HG03066 (cell line): ENCODE measurements around the gene EML4.
"Not testable (repeated sequence)": the region's sequence is repeated elsewhere in the genome, so short reads cannot be mapped to it uniquely, and the experiment has no call there.

Experiments
- ATAC-seq: cut with Tn5 transposase; IDR thresholded peaks from one replicate; pipeline ENCODE4 v1.9.1; 2021; ENCODE audit warnings: low read depth; ENCODE audit not compliant: unreplicated experiment

Gene EML4

DNA sequence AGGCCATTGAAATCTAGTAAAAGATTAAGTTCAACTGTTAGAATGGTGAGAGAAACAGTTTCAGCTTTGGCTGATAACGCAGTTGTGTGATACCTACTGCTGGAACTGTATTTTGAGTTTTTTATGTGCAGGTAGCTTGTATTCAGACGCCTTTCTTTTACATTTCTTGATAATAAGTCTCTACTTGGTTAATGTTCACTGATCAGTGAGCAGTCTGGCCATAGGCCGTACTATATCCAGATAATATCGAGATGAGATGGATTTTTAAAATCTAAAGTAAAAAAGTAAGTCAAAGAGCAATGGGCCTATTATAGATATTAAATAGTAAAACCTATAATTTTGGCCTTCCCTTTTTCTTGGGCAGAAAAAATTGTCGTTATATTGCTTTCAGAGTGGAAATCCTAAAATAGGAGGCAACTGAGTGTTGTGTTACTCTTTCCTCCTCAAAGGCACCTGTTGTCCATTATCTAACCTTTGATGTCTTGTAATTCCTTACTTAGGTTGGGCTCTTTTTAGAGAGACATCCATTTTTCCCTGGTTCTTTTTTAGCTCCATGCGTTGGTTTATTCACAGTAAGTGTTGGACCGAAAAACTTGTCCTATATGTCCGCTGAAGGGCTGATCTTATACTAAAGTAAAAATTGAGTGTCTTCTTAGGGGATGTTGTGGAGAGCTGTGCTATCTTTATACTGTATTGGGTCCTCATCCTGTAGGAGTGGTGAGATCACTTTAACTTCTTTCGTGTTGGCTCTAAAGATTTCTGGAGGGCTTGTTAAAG is 1.7 kb downstream of the EML4 start:
- no peak for ATAC-seq

DNA sequence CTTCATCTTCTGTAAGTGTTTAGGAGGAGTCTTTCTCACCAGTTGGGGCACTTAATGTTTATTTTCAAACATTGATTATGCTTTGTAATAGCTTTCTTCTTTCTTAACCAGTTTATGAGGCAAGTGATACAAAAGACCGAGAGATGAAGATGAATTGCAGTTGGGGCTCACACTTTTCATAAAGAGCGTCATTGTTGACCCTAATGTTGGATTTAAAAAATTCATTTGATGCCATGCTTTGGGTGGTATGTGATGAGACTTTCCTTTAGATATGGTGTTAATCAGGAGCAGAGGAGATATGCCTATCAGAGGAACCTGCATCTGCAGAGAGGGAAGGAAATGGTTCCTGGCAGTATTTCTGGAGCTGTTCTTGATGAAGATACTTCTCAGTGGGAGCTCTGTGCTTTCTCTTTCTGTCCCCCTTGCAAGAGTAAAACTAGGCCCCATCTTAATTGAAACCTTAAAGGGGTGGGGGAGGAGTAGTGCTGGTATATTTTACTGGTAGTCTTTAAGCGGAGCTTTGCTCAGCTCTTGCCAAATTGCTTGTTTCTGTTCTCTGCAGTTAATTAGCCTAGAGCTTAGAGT is 2.3 kb downstream of the EML4 start:
- ATAC-seq, result no peak

DNA sequence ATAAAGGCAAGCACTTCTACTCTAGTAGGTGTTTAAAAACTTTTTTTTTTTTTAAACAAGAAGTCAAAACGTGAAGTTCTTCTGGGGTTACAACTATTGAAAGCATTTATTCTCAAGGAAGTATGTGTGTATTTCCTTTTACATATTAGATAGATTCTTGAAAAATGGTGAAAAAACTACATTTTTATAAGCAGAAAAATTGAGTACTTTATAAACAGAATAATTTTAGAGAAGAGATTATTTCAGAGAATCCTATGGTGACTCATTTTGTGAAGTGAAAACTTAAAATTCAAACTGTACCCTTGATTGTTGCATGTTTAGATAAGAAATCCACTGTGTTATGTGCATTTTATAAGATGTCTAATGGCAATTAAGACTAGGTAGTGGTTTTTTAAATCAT is 2.9 kb downstream of the EML4 start:
- ATAC-seq, result no peak

DNA sequence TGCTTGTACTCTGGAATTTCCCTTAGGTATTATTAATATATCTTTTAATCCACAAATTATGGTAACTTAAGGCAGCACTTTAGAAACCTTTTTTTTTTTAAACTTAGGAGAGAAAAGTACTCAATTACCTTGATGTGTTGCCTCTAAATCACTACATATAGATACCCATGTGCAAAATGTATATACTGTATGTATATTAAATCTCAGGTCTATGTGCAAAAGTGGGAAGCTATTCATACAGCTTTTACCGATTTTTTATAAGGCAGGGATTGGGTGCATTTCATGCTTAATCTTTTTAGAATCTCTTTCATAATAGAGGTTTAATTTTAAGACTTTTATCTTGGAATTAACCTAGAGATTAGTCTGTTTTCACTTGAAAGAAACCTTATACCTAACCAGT is 3.4 kb downstream of the EML4 start:
- ATAC-seq, result no peak

DNA sequence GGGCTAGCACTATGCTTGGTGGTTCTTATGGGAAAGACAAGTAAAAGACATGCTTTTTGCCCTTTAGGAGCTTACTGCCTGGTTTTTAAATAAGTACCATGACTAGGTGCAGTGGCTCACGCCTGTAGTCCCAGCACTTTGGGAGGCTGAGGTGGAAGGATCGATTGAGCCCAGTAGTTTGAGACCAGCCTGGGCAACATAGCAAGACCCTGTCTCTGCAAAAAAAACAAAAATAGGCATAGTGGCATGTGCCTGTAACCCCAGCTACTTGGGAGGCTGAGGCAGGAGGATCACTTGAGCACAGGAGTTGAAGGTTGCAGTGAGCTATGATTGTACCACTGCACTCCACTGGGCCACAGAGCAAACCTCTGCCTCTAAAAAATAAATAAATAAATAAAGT is 4.3 kb downstream of the EML4 start:
- ATAC-seq, result not testable (repeated sequence)

DNA sequence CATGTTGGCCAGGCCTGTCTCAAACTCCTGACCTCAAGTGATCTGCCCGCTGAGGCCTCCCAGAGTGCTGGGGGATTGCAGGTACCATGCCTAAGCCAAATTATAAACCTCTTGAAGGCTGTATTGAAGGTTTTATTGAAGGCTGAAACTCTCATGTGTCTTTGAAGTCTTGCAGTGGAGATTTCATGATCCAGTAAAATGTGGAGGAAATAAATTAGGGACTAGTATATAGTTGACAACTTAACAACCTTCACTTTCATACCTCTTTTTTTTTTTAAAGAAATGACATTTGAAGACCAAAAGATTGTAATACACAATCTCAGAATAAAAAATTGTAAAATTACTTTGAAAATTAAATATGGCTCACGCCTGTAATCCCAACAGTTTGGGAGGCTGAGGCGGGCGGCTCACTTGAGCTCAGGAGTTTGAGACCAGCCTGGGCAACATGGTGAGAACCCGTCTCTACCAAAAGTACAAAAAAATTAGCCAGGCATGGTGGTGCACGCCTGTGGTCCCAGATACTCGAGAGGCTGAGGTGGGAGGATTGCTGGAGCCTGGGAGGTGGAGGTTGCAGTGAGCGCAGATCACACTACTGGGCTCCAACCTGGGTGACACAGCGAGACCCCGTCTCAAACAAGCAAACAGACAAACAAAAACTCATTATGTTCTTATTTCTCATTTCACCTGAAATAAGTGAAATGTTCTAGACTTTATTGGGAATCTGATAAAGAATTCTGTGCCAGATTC is 8.0 kb downstream of the EML4 start:
- ATAC-seq, result no peak

DNA sequence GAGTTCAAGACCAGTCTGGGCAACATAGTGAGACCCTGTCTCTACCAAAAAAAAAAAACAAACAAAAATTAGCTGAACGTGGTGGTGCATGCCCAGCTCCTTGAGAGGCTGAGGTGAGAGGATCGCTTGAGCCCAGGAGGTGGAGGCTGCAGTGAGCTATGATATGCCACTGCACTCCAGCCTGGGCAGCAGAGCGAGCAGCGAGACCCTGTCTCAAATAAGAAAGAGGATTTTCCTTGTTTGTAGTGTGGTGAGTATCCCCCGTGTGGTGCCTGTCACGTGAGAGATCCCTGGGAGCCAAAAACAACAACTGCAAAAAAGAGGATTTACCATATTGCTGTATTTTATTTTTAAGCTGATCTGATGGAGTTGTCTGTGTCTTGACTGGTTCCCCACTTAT is 9.2 kb downstream of the EML4 start:
- ATAC-seq, result no peak

DNA sequence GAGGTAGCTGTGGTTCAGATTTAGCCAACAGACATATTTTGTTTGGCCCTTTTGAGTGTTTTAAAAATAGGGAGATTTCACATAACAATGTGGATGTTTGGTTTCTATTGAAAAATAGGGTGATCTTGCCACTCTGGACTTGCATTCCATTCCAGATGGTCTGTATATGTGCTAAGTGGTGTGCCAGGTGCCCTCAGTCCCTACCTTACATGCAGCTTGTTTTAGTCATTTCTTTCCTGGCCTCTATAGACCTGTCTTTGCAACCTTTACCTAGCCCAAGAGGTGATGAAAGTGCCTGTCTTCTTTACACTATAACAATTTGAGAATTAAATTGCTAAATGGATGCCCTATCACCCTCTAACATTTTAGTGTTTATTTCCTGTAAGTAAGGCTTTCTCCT is 11.1 kb downstream of the EML4 start:
- ATAC-seq, result no peak

DNA sequence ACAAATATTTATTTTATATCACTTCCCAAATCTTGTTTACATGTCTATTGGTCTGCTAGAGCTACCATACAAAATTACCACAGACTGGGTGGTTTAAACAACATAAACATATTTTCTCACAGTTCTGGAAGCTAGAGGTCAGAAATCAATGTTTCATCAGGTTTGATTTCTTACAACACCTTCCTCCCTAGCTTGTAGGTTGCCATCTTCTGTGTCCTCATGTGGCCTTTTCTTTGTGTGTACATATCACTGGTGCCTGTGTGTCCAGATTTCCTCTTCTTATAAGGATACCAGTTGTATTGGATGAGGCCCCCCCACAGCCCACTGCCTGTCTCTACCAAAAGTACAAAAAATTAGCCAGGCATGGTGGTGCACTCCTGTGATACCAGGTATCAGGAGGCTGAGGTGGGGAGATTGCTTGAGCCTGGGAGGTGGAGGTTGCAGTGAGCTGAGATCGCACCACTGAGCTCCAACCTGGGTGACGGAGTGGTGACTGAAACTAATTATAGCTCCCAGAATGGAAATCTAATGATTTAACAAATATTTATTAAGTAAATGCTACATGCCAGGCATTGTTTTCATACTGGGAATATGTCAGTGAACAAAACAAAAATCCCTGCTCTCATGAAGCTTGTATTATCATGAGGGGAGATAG is 13.6 kb downstream of the EML4 start:
- ATAC-seq, result no peak

DNA sequence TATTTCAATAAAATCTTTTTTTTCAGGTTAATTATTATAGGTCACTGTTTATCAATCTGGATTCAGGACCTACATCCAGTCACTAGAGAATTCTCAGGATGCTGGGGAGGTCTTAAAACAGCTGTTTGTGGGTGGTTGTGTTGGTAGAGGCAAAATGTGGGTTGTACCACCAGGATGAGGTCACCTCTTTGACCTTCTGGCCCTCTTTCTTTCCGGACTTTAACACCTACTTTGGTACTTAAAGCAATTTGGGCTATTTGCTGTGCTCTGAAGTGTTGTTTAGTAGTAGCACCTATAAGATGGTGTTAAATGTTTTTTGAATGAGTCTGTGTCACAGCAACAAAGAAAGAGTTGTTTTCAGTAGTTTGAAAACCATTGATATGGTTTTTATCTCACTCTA is 14.6 kb downstream of the EML4 start:
- no peak for ATAC-seq

DNA sequence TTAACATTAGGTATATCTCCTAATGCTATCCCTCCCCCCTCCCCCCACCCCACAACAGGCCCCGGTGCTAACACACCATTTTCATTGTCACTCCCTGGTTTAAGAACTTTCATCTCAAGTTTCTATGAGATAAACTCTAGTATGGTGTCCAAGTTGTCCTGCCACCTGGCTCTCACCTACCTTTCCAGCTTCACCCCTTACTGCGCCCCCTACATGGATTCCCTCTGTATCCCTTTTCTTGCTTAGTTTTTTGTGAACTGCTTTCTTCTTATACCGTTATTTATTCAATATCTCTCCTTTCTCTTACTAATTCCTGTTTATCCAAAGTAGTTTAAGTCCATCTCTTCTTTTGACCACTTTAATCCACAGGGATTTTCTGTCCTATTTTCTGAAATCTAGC is 15.2 kb downstream of the EML4 start:
- no peak for ATAC-seq

DNA sequence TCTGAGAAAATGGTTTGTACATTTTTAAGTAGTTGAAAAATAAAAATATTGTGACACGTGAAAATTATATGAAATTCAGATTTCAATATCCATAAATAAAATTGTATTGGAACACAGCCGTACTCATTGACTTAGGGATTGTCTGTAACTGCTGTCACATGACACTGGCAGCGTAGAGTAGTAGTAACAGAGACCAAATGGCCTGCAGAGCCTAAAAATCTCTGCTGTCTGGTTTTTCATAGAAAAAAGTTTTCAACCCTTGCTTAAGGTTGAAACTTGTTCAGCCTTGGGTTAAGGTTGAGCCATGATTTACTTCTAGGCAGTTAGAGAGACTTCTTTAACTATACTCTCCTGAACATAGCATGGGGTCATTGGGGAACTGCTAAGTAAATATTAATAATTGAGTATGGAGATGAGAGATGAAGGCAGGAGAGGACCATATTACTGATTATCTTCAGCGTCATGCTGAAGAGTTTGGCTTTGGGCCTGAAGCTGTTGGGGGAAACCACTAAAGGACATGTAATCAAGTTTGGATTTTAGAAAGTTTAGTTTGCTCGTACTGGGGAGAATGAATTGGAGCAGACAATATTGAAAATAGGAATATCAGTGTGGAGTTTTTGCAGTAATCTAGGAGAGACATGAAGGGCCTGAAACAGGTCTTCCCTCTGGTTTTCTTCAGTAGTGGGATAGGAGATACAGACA is 16.2 kb downstream of the EML4 start:
- no peak for ATAC-seq

DNA sequence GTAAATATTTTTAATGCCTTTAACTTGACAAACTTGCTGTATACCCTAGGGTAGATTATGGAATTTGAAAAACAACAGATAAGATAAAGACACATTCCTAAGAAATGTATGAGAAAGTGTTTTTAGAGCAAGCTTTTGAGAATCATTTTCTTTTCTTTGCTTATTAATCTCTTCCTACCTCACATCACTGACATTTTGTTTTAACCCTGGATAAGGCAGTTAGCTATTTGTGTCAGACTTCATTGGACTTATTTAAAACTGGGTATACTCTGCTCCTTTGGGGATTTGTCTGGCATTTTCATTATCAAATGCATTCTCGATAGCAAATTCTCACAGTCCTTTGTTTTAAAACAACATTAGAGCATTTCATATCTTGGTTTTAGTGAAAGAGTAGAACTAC is 17.2 kb downstream of the EML4 start:
- no peak for ATAC-seq

DNA sequence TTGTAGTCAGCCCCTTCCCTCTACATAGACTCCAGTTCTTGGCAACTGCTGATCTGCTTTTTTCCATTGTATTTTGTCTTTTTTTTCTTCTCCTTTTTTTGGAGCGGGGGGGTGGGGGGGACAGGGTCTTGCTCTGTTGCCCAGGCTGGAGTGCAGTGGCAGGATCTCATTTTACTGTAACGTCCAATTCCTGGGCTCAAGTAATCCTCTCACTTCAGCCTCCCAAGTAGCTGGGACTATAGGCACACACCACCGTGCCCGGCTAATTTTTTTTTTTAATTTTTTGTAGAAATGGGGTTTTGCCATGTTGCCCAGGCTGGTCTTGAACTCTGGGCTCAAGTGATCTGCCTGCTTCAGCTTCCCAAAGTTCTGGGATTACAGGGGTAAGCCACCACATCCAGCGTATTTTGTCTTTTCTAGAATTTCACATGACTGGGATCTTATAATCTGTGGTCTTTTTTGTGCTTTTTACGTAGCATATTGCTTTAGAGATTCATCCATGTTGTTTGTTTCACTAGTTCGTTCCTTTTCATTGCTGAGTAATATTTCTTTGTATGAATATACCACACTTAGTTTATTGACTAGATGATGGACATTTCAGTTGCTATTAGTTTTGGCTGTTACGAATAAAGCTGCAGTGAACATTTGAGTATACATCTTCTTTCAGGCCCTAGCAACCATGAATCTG is 17.9 kb downstream of the EML4 start:
- ATAC-seq, result no peak

DNA sequence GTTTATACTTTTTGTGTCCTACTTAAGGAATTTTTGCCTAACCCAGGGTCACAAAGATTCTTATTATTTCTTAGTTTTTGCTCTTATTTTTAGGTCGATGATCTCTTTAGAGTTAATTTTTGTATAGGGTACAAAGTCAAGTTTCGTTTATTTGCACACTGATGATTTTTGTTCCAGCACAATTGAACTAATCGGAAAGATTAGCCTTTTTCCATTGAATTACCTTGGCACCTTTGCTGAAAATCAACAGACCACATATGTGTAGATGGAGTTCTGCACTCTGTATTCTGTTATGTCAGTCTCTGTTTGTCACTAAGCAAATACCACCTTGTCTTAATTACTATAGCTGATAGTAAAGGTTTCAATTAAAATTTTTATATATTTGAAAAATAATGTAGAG is 18.7 kb downstream of the EML4 start:
- no peak for ATAC-seq

DNA sequence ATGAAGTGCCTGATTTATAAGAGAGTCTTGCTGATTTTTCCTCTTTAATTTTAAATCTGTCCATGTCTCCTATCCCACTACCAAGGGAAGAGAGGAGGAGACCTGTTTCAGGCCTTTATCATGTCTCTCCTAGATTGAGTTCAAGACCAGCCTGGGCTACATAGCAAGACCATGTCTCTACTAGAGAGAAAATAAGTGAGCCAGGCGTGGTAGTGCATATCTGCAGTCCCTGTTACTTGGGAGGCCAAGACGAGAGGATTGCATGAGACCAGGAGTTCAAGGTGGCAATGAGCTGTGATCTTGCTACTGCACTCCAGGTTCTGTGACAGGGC is 20.0 kb downstream of the EML4 start:
- ATAC-seq, result no peak

DNA sequence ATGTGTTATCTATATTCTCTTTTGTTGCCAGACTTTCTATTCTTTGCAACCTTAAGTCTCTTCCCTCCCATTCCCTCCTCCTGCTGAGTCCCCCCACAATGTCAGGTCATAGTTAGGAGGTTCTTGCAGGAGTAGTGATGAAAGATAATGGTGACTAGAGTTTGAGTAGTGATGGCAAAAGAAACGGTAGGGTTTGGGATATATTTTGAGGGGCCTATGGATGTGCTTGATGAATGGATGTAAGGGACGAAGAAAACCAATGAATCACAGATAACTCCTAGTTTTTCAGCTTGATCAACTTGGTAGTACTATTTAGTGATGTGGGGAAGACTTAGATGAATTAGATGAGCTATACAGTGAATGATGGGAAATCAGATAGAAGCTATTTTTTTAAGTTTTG is 21.0 kb downstream of the EML4 start:
- no peak for ATAC-seq

DNA sequence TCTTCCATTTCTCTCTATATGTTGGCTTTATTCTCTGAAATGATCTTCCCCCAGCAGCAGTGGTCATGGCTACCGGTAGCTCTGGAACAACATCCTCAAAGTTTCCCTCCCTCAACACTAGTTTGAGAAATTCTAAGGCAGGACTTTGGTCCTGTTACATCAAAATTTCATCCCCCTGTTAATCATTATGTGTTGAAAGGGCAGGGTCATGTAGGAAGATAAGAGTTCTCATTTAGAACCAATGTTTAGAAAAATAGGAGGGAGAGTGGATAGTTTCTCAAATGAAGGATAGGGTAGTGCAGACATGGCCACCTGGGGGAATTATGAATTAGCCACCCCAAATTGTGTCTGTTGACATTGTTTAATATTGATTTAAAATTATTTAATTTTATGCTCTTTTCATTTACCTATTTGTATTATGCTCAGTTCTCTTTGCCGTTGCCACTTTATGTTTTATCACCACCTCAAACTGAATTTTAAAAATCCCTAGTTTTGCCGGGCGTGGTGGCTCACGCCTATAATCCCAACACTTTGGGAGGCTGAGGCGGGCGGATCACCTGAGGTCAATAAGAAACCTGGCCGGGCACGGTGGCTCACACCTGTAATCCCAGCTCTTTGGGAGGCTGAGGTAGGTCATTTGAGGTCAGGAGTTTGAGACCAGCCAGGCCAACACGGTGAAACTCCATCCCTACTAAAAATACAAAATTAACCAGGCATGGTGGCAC is 22.3 kb downstream of the EML4 start:
- ATAC-seq, result no peak

DNA sequence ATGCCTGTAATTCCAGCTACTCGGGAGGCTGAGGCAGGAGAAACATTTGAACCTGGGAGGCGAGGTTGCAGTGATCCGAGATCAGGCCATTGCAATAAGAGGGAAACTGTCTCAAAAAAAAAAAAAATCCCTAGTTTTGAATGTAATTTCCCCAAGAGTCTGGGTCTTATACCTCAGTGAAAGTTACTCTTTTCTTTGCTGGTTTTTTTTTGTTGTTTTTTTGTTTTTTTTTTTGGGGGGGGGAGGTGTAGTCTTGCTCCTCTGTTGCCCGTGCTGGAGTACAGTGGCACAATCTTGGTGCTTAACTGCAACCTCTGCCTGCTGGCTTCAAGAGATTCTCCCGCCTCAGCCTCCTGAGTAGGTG is 22.8 kb downstream of the EML4 start:
- ATAC-seq, result no peak
